Measurements from ENCODE around the gene FBXO11. TPM values are rescaled to one million over a fixed set of nuclear protein-coding genes. Genes with fewer than 3 reads are reported as not detected.

Gene FBXO11
- total and polyA plus RNA-seq, 10 of the 15 experiments (the other 5 are each of a cell fraction or from before 2014, with no cell fraction given): 5.9 to 38.9 (median 22.5) TPM

DNA sequence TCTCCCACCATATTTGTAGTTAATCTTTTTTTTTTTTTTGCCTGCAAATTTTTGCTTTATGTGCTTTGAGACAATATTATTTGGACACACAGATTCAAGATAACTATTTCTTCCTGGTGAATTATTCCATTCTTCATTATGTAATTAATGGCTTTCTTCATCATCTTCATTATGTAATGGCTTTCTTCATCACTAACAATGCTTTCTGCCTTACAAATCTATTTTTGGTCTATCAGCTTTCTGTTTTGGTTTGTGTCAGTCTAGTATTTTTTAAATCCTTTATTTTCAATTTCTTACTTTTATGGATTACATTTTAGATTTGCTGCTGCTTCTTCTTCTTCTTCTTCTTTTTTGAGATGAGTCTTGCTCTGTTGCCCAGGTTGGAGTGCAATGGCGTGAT is 62.9 kb downstream of the FBXO11 start:
- ChIA-PET CTCF (interaction anchor here (0.6 to 2.7 kb wide), 3 partner anchors 10 to 843 kb away, joined by 4 to 17 read pairs (median 4); no protein-coding TSS in a partner anchor), RAD21 (ENCODE audit: unreplicated experiment) (interaction anchor here (1.2 kb wide), 1 partner anchor 63 kb away, joined by 3 read pairs; the partner anchor contains the start of gene FBXO11), SMC1A (ENCODE audit: uncharacterized antibody, unreplicated experiment) (interaction anchor here (1.0 to 1.2 kb wide), 2 partner anchors 14 to 57 kb away, joined by 3 to 5 read pairs; no protein-coding TSS in a partner anchor), POLR2A (interaction anchor here (0.7 kb wide), 1 partner anchor 555 kb away, joined by 3 read pairs; no protein-coding TSS in a partner anchor)
- in situ Hi-C loops (cut with MboI): no loop called here
- H3K27ac ChIP-seq (ENCODE audit: control insufficient read depth, insufficient read depth): no peak overlapping the region
- BruUV-seq (replicated peaks): no TSS peak
- H2AFZ ChIP-seq (ENCODE audit: control insufficient read depth, low read depth, low read length): no peak overlapping the region
- no peaks in the 10 kb centered on the region for H3K4me1 ChIP-seq (ENCODE audit: control insufficient read depth, insufficient read depth, low read length)
- H3K4me3 ChIP-seq: no peak overlapping the region
- H3K9me3 ChIP-seq (replicated peaks; ENCODE audit: control insufficient read depth, insufficient read depth, low read length): no peaks in the 10 kb centered on the region
- H3K9ac ChIP-seq (ENCODE audit: control insufficient read depth, insufficient read depth, low read length): no peak overlapping the region
- ATAC-seq: no peak
- TF ChIP-seq HDAC6 (IDR thresholded peaks at IDR 0.05; ENCODE audit: unreplicated experiment) (no peak), MEF2B (IDR thresholded peaks at IDR 0.05; ENCODE audit: partially characterized antibody, poor library complexity, severe bottlenecking) (peak; percentile 21), MEF2A (IDR thresholded peaks at IDR 0.05; ENCODE audit: insufficient read depth, low read depth, low read length) (peak; percentile 60; the same call in 1 of the 2 replicates)
- H3K27me3 ChIP-seq (replicated peaks in 1 of 2; ENCODE audit: control insufficient read depth in 2 of 2, insufficient read depth in 2 of 2, low read length in 1 of 2): no peaks in the 10 kb centered on the region
- no peak for DNase-seq (ENCODE audit: low read depth, low spot score)
- no peak for FAIRE-seq
- H4K20me1 ChIP-seq (ENCODE audit: control insufficient read depth, insufficient read depth): no peaks in the 10 kb centered on the region
- H3K36me3 ChIP-seq (ENCODE audit: control insufficient read depth in 2 of 2, insufficient read depth in 2 of 2, low read length in 1 of 2): peaks cover 0 to 7% of the 10 kb centered on the region in 2 experiments; a peak in 3 of 4 replicates
- intact Hi-C loops (cut with micrococcal nuclease; ENCODE audit: unreplicated experiment): no loop called here
- no peak overlapping the region for H3K4me2 ChIP-seq (ENCODE audit: control insufficient read depth, insufficient read depth)
- peaks cover 27% of the 10 kb centered on the region for H3K79me2 ChIP-seq (ENCODE audit: control insufficient read depth, insufficient read depth, low read length)
- WGBS (ENCODE audit: insufficient coverage, insufficient replicate concordance, low lambda C conversion rate, missing lambda C conversion rate): 100% methylated on average over 1 of the region's 1 CpG

DNA sequence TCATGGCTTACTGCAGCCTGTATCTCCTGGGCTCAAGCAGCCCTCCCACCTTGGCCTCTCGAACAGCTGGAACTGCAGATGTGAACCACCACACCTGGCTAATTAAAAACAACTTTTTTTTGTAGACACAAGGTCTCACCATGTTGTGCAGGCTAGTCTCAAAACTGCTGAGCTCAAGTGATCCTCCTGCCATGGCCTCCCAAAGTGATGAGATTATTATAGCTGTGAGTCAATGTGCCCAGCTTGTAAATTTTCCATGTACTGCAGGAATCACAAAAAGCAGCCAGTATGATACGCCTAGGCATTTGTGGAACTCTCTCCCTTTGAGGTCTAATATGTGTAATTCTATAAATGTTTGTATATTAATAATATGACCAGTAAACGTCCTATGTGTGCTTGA is 63.5 kb downstream of the FBXO11 start:
- no peaks in the 10 kb centered on the region for H4K20me1 ChIP-seq (ENCODE audit: control insufficient read depth, insufficient read depth)
- H3K9me3 ChIP-seq (replicated peaks; ENCODE audit: control insufficient read depth, insufficient read depth, low read length): no peaks in the 10 kb centered on the region
- WGBS (ENCODE audit: insufficient coverage, insufficient replicate concordance, low lambda C conversion rate, missing lambda C conversion rate): 76% methylated on average over 3 of the region's 3 CpGs
- H3K27ac ChIP-seq (ENCODE audit: control insufficient read depth, insufficient read depth): no peak overlapping the region
- ATAC-seq (no peak), FAIRE-seq (no peak), DNase-seq (ENCODE audit: low read depth, low spot score) (no peak)
- RAD21 ChIA-PET (ENCODE audit: unreplicated experiment): interaction anchor here (0.6 to 1.2 kb wide), 3 partner anchors 10 to 536 kb away, joined by 3 read pairs; partner anchors contain the start of gene FBXO11
- H3K9ac ChIP-seq (ENCODE audit: control insufficient read depth, insufficient read depth, low read length): no peak overlapping the region
- SMC1A ChIA-PET (ENCODE audit: uncharacterized antibody, unreplicated experiment): interaction anchor here (0.7 to 1.5 kb wide), 7 partner anchors 8 to 290 kb away, joined by 3 to 6 read pairs (median 3); no protein-coding TSS in a partner anchor
- H3K79me2 ChIP-seq (ENCODE audit: control insufficient read depth, insufficient read depth, low read length): peaks cover 22% of the 10 kb centered on the region
- H3K4me1 ChIP-seq (ENCODE audit: control insufficient read depth, insufficient read depth, low read length): no peaks in the 10 kb centered on the region
- intact Hi-C loops (cut with micrococcal nuclease; ENCODE audit: unreplicated experiment): no loop called here
- peaks cover 0 to 11% of the 10 kb centered on the region in 2 experiments; a peak in 3 of 4 replicates for H3K36me3 ChIP-seq (ENCODE audit: control insufficient read depth in 2 of 2, insufficient read depth in 2 of 2, low read length in 1 of 2)
- H3K4me3 ChIP-seq: no peak overlapping the region
- POLR2A ChIA-PET: interaction anchor here (0.7 kb wide), 2 partner anchors 15 to 554 kb away, joined by 3 to 4 read pairs; no protein-coding TSS in a partner anchor
- H2AFZ ChIP-seq (ENCODE audit: control insufficient read depth, low read depth, low read length): no peak overlapping the region
- in situ Hi-C loops (cut with MboI): no loop called here
- BruUV-seq (replicated peaks): no TSS peak
- CTCF ChIA-PET: interaction anchor here (0.6 to 2.7 kb wide), 5 partner anchors 8 to 1469 kb away, joined by 3 to 17 read pairs (median 4); no protein-coding TSS in a partner anchor
- no peaks in the 10 kb centered on the region for H3K27me3 ChIP-seq (replicated peaks in 1 of 2; ENCODE audit: control insufficient read depth in 2 of 2, insufficient read depth in 2 of 2, low read length in 1 of 2)
- H3K4me2 ChIP-seq (ENCODE audit: control insufficient read depth, insufficient read depth): no peak overlapping the region
- TF ChIP-seq STAT1 (conservative IDR thresholded peaks at IDR 0.05): no peak
- TF ChIP-seq BCLAF1 (IDR thresholded peaks at IDR 0.05): no peak
- TF ChIP-seq FOXM1 (IDR thresholded peaks at IDR 0.05; ENCODE audit: low read depth, low read length): no peak
- TF ChIP-seq RFX5 (IDR thresholded peaks at IDR 0.05; ENCODE audit: low read depth, low read length): no peak
- no peak for TF ChIP-seq ZNF592 (IDR thresholded peaks at IDR 0.05)
- TF ChIP-seq BRCA1 (IDR thresholded peaks at IDR 0.05; ENCODE audit: low read depth, low read length): no peak

All from GM12878 (cell line).